ENCODE measurements around the gene NUP62CL.
"Not testable (repeated sequence)": the region's sequence is repeated elsewhere in the genome, so short reads cannot be mapped to it uniquely, and the experiment has no call there.

NUP62CL gene

GRCh38 chrX:107197319-107197718 lies 8.9 kb downstream of the NUP62CL start:
- no peak overlapping the region for H3K4me3 ChIP-seq (ENCODE audit: low read length)
- H3K27ac ChIP-seq (ENCODE audit: low read length): no peak overlapping the region
- H3K4me1 ChIP-seq (ENCODE audit: insufficient read depth, low read length): no peaks in the 10 kb centered on the region
- no peaks in the 10 kb centered on the region for H3K9me3 ChIP-seq (ENCODE audit: insufficient read depth, low read depth, low read length)
- no peak overlapping the region for H3K9ac ChIP-seq (ENCODE audit: low read depth, low read length)
- H3K36me3 ChIP-seq (ENCODE audit: insufficient read depth, low read depth, low read length): no peaks in the 10 kb centered on the region
- H3K27me3 ChIP-seq (ENCODE audit: insufficient read depth, low read length): no peaks in the 10 kb centered on the region

GRCh38 chrX:107171369-107172102 lies 34.7 kb downstream of the NUP62CL start:
- no peak overlapping the region for H3K9ac ChIP-seq (ENCODE audit: low read depth, low read length)

GRCh38 chrX:107168712-107169111 lies 37.5 kb downstream of the NUP62CL start:
- Histone ChIP-seq H3K9ac (ENCODE audit: low read depth, low read length) (no peak overlapping the region), H3K27me3 (ENCODE audit: insufficient read depth, low read length) (no peaks in the 10 kb centered on the region), H3K27ac (ENCODE audit: low read length) (no peak overlapping the region), H3K9me3 (ENCODE audit: insufficient read depth, low read depth, low read length) (no peaks in the 10 kb centered on the region), H3K36me3 (ENCODE audit: insufficient read depth, low read depth, low read length) (no peaks in the 10 kb centered on the region), H3K4me3 (ENCODE audit: low read length) (no peak overlapping the region), H3K4me1 (ENCODE audit: insufficient read depth, low read length) (no peaks in the 10 kb centered on the region)

More at GRCh38 chrX:107171369-107172102, 34.7 kb downstream of the NUP62CL start:
- Histone ChIP-seq H3K27me3 (ENCODE audit: insufficient read depth, low read length) (no peaks in the 10 kb centered on the region), H3K4me3 (ENCODE audit: low read length) (no peak overlapping the region), H3K27ac (ENCODE audit: low read length) (no peak overlapping the region), H3K4me1 (ENCODE audit: insufficient read depth, low read length) (no peaks in the 10 kb centered on the region), H3K36me3 (ENCODE audit: insufficient read depth, low read depth, low read length) (no peaks in the 10 kb centered on the region), H3K9me3 (ENCODE audit: insufficient read depth, low read depth, low read length) (no peaks in the 10 kb centered on the region)

- H3K9me3 ChIP-seq (ENCODE audit: insufficient read depth, low read depth, low read length): no peaks in the 10 kb centered on the region
- no peaks in the 10 kb centered on the region for H3K27me3 ChIP-seq (ENCODE audit: insufficient read depth, low read length)
- H3K9ac ChIP-seq (ENCODE audit: low read depth, low read length): no peak overlapping the region
- no peaks in the 10 kb centered on the region for H3K36me3 ChIP-seq (ENCODE audit: insufficient read depth, low read depth, low read length)
- no peaks in the 10 kb centered on the region for H3K4me1 ChIP-seq (ENCODE audit: insufficient read depth, low read length)
- no peak overlapping the region for H3K4me3 ChIP-seq (ENCODE audit: low read length)
- no peak overlapping the region for H3K27ac ChIP-seq (ENCODE audit: low read length)
Measured at GRCh38 chrX:107168257-107168656, 38.0 kb downstream of the NUP62CL start.

- no peaks in the 10 kb centered on the region for H3K27me3 ChIP-seq (ENCODE audit: insufficient read depth, low read length)
- no peak overlapping the region for H3K4me3 ChIP-seq (ENCODE audit: low read length)
- H3K27ac ChIP-seq (ENCODE audit: low read length): no peak overlapping the region
Measured at GRCh38 chrX:107167163-107167921, 38.9 kb downstream of the NUP62CL start.

GRCh38 chrX:107157618-107158017 lies 48.6 kb downstream of the NUP62CL start:
- not testable (repeated sequence) for H3K4me1 ChIP-seq (ENCODE audit: insufficient read depth, low read length); H3K9me3 ChIP-seq (ENCODE audit: insufficient read depth, low read depth, low read length); H3K27me3 ChIP-seq (ENCODE audit: insufficient read depth, low read length); H3K4me3 ChIP-seq (ENCODE audit: low read length); H3K27ac ChIP-seq (ENCODE audit: low read length); H3K9ac ChIP-seq (ENCODE audit: low read depth, low read length); H3K36me3 ChIP-seq (ENCODE audit: insufficient read depth, low read depth, low read length)

More at GRCh38 chrX:107167163-107167921, 38.9 kb downstream of the NUP62CL start:
- Histone ChIP-seq H3K9ac (ENCODE audit: low read depth, low read length) (no peak overlapping the region), H3K9me3 (ENCODE audit: insufficient read depth, low read depth, low read length) (no peaks in the 10 kb centered on the region), H3K4me1 (ENCODE audit: insufficient read depth, low read length) (no peaks in the 10 kb centered on the region), H3K36me3 (ENCODE audit: insufficient read depth, low read depth, low read length) (no peaks in the 10 kb centered on the region)

GRCh38 chrX:107155621-107156430 lies 50.4 kb downstream of the NUP62CL start:
- H3K4me3 ChIP-seq (ENCODE audit: low read length): peak overlapping the region; percentile 52
- H3K9ac ChIP-seq (ENCODE audit: low read depth, low read length); H3K4me1 ChIP-seq (ENCODE audit: insufficient read depth, low read length); H3K9me3 ChIP-seq (ENCODE audit: insufficient read depth, low read depth, low read length); H3K27ac ChIP-seq (ENCODE audit: low read length); H3K27me3 ChIP-seq (ENCODE audit: insufficient read depth, low read length); H3K36me3 ChIP-seq (ENCODE audit: insufficient read depth, low read depth, low read length): not testable (repeated sequence)

- Histone ChIP-seq H3K36me3 (ENCODE audit: insufficient read depth, low read depth, low read length) (no peaks in the 10 kb centered on the region), H3K9me3 (ENCODE audit: insufficient read depth, low read depth, low read length) (no peaks in the 10 kb centered on the region), H3K27ac (ENCODE audit: low read length) (no peak overlapping the region), H3K4me3 (ENCODE audit: low read length) (peak overlapping the region; percentile 52), H3K4me1 (ENCODE audit: insufficient read depth, low read length) (peaks cover 7% of the 10 kb centered on the region; the same call in 1 of the 2 replicates), H3K27me3 (ENCODE audit: insufficient read depth, low read length) (no peaks in the 10 kb centered on the region), H3K9ac (ENCODE audit: low read depth, low read length) (no peak overlapping the region; the same call in 1 of the 2 replicates)
Measured at GRCh38 chrX:107154787-107155620, 51.2 kb downstream of the NUP62CL start.

- H3K4me3 ChIP-seq (ENCODE audit: low read length): no peak overlapping the region
- no peaks in the 10 kb centered on the region for H3K27me3 ChIP-seq (ENCODE audit: insufficient read depth, low read length)
- H3K9me3 ChIP-seq (ENCODE audit: insufficient read depth, low read depth, low read length): no peaks in the 10 kb centered on the region
- H3K4me1 ChIP-seq (ENCODE audit: insufficient read depth, low read length): peaks cover 8% of the 10 kb centered on the region; the same call in 1 of the 2 replicates
- no peak overlapping the region for H3K9ac ChIP-seq (ENCODE audit: low read depth, low read length)
- no peak overlapping the region for H3K27ac ChIP-seq (ENCODE audit: low read length)
- no peaks in the 10 kb centered on the region for H3K36me3 ChIP-seq (ENCODE audit: insufficient read depth, low read depth, low read length)
Measured at GRCh38 chrX:107153005-107153404, 53.2 kb downstream of the NUP62CL start.

GRCh38 chrX:107146670-107147069 lies 59.6 kb downstream of the NUP62CL start:
- no peak overlapping the region for H3K4me3 ChIP-seq (ENCODE audit: low read length)
- no peaks in the 10 kb centered on the region for H3K9me3 ChIP-seq (ENCODE audit: insufficient read depth, low read depth, low read length)
- H3K9ac ChIP-seq (ENCODE audit: low read depth, low read length): no peak overlapping the region
- no peaks in the 10 kb centered on the region for H3K27me3 ChIP-seq (ENCODE audit: insufficient read depth, low read length)
- H3K4me1 ChIP-seq (ENCODE audit: insufficient read depth, low read length): peaks cover 8% of the 10 kb centered on the region; the same call in 1 of the 2 replicates
- no peak overlapping the region for H3K27ac ChIP-seq (ENCODE audit: low read length)
- H3K36me3 ChIP-seq (ENCODE audit: insufficient read depth, low read depth, low read length): no peaks in the 10 kb centered on the region

GRCh38 chrX:107135965-107136307 lies 70.3 kb downstream of the NUP62CL start:
- Histone ChIP-seq H3K27me3 (ENCODE audit: insufficient read depth, low read length) (no peaks in the 10 kb centered on the region), H3K4me3 (ENCODE audit: low read length) (no peak overlapping the region), H3K9ac (ENCODE audit: low read depth, low read length) (no peak overlapping the region), H3K4me1 (ENCODE audit: insufficient read depth, low read length) (no peaks in the 10 kb centered on the region), H3K9me3 (ENCODE audit: insufficient read depth, low read depth, low read length) (no peaks in the 10 kb centered on the region), H3K36me3 (ENCODE audit: insufficient read depth, low read depth, low read length) (no peaks in the 10 kb centered on the region), H3K27ac (ENCODE audit: low read length) (no peak overlapping the region)

Data from iPS-20b (cell line).